Rectal smooth muscle tissue (tissue), 1 donor: ENCODE measurements around the gene ABCC4.
"Not testable (repeated sequence)": the region's sequence is repeated elsewhere in the genome, so short reads cannot be mapped to it uniquely, and the experiment has no call there.

Experiments
- H3K27ac ChIP-seq: one replicate; pipeline ENCODE4 v1.7.0; 2013; ENCODE audit warnings: low read depth, low read length, inconsistent platforms
- H3K27me3 ChIP-seq: one replicate; pipeline ENCODE4 v1.7.0; 2013; ENCODE audit warnings: low read length; ENCODE audit not compliant: control insufficient read depth, insufficient read depth
- H3K36me3 ChIP-seq: one replicate; pipeline ENCODE4 v1.7.0; 2013; ENCODE audit warnings: low read length; ENCODE audit not compliant: control insufficient read depth, insufficient read depth
- H3K4me1 ChIP-seq: one replicate; pipeline ENCODE4 v1.7.0; 2013; ENCODE audit warnings: low read length; ENCODE audit not compliant: control insufficient read depth, insufficient read depth
- H3K4me3 ChIP-seq: one replicate; pipeline ENCODE4 v1.7.0; 2013; ENCODE audit warnings: low read length
- H3K9ac ChIP-seq: one replicate; pipeline ENCODE4 v1.7.0; 2013; ENCODE audit warnings: low read length

Gene ABCC4

GRCh38 chr13:95193509-95194230 is 107.6 kb downstream of the ABCC4 start:
- Histone ChIP-seq H3K4me1 (no peaks in the 10 kb centered on the region), H3K36me3 (no peaks in the 10 kb centered on the region), H3K27me3 (no peaks in the 10 kb centered on the region), H3K27ac (no peak overlapping the region), H3K9ac (no peak overlapping the region), H3K4me3 (no peak overlapping the region)

GRCh38 chr13:95192998-95193397 is 108.3 kb downstream of the ABCC4 start:
- Histone ChIP-seq H3K27me3 (no peaks in the 10 kb centered on the region), H3K4me3 (no peak overlapping the region), H3K36me3 (no peaks in the 10 kb centered on the region), H3K27ac (no peak overlapping the region), H3K4me1 (no peaks in the 10 kb centered on the region), H3K9ac (no peak overlapping the region)

- H3K36me3 ChIP-seq, H3K27me3 ChIP-seq, H3K4me3 ChIP-seq, H3K9ac ChIP-seq, H3K27ac ChIP-seq, H3K4me1 ChIP-seq: not testable (repeated sequence)
Observed at GRCh38 chr13:95192564-95192945, 108.7 kb downstream of the ABCC4 start.

GRCh38 chr13:95191821-95192563 is 109.3 kb downstream of the ABCC4 start:
- Histone ChIP-seq H3K9ac (no peak overlapping the region), H3K4me1 (no peaks in the 10 kb centered on the region), H3K27me3 (no peaks in the 10 kb centered on the region), H3K36me3 (no peaks in the 10 kb centered on the region), H3K4me3 (no peak overlapping the region), H3K27ac (no peak overlapping the region)

GRCh38 chr13:95188128-95188527 is 113.1 kb downstream of the ABCC4 start:
- Histone ChIP-seq H3K27me3 (no peaks in the 10 kb centered on the region), H3K27ac (no peak overlapping the region), H3K36me3 (no peaks in the 10 kb centered on the region), H3K4me1 (no peaks in the 10 kb centered on the region), H3K9ac (no peak overlapping the region), H3K4me3 (no peak overlapping the region)

GRCh38 chr13:95185851-95186250 is 115.4 kb downstream of the ABCC4 start:
- H3K9ac ChIP-seq: no peak overlapping the region
- H3K36me3 ChIP-seq: no peaks in the 10 kb centered on the region
- H3K4me1 ChIP-seq: no peaks in the 10 kb centered on the region
- no peak overlapping the region for H3K27ac ChIP-seq
- no peak overlapping the region for H3K4me3 ChIP-seq
- H3K27me3 ChIP-seq: no peaks in the 10 kb centered on the region

- Histone ChIP-seq H3K27me3 (no peaks in the 10 kb centered on the region), H3K9ac (no peak overlapping the region), H3K4me1 (no peaks in the 10 kb centered on the region), H3K27ac (no peak overlapping the region), H3K4me3 (no peak overlapping the region), H3K36me3 (no peaks in the 10 kb centered on the region)
Observed at GRCh38 chr13:95185311-95185710, 115.9 kb downstream of the ABCC4 start.

GRCh38 chr13:95184317-95184716 is 116.9 kb downstream of the ABCC4 start:
- H3K36me3 ChIP-seq: no peaks in the 10 kb centered on the region
- no peak overlapping the region for H3K9ac ChIP-seq
- no peaks in the 10 kb centered on the region for H3K27me3 ChIP-seq
- H3K4me1 ChIP-seq: no peaks in the 10 kb centered on the region
- H3K4me3 ChIP-seq: no peak overlapping the region
- H3K27ac ChIP-seq: no peak overlapping the region

- Histone ChIP-seq H3K9ac (no peak overlapping the region), H3K36me3 (peaks cover under 1% of the 10 kb centered on the region), H3K4me3 (no peak overlapping the region), H3K4me1 (no peaks in the 10 kb centered on the region), H3K27me3 (no peaks in the 10 kb centered on the region), H3K27ac (no peak overlapping the region)
Observed at GRCh38 chr13:95182570-95183265, 118.5 kb downstream of the ABCC4 start.

GRCh38 chr13:95181586-95181985 is 119.7 kb downstream of the ABCC4 start:
- H3K27me3 ChIP-seq: no peaks in the 10 kb centered on the region
- H3K4me3 ChIP-seq: no peak overlapping the region
- peaks cover 5% of the 10 kb centered on the region for H3K36me3 ChIP-seq
- H3K4me1 ChIP-seq: no peaks in the 10 kb centered on the region
- H3K27ac ChIP-seq: no peak overlapping the region
- H3K9ac ChIP-seq: no peak overlapping the region

- no peaks in the 10 kb centered on the region for H3K4me1 ChIP-seq
- H3K4me3 ChIP-seq: no peak overlapping the region
- no peak overlapping the region for H3K27ac ChIP-seq
- H3K9ac ChIP-seq: no peak overlapping the region
- peaks cover 5% of the 10 kb centered on the region for H3K36me3 ChIP-seq
- H3K27me3 ChIP-seq: no peaks in the 10 kb centered on the region
Observed at GRCh38 chr13:95180513-95181245, 120.6 kb downstream of the ABCC4 start.

- Histone ChIP-seq H3K36me3 (peaks cover 9% of the 10 kb centered on the region), H3K9ac (no peak overlapping the region), H3K27ac (no peak overlapping the region), H3K4me3 (no peak overlapping the region), H3K4me1 (no peaks in the 10 kb centered on the region), H3K27me3 (no peaks in the 10 kb centered on the region)
Observed at GRCh38 chr13:95176611-95177259, 124.5 kb downstream of the ABCC4 start.
